SK-N-MC (cell line): ENCODE results near the gene PSMG1.

Experiments
- EZH2 ChIP-seq: fragments of 200-600 bp; sonication (generic); IDR thresholded peaks from one replicate; pipeline ENCODE4 v1.6.1; 2017; ENCODE audit warnings: antibody characterized with exemption
- FOXP2 ChIP-seq: optimal IDR thresholded peaks from 2 replicates; pipeline ENCODE3; 2011; ENCODE audit warnings: mild to moderate bottlenecking, moderate library complexity; ENCODE audit not compliant: insufficient read depth; ENCODE audit errors: extremely low read length, control extremely low read depth
- POLR2AphosphoS5 ChIP-seq: IDR thresholded peaks from 2 replicates; pipeline ENCODE4 v1.6.1; 2012; ENCODE audit warnings: mild to moderate bottlenecking, low read depth, low read length, borderline replicate concordance

DNA sequence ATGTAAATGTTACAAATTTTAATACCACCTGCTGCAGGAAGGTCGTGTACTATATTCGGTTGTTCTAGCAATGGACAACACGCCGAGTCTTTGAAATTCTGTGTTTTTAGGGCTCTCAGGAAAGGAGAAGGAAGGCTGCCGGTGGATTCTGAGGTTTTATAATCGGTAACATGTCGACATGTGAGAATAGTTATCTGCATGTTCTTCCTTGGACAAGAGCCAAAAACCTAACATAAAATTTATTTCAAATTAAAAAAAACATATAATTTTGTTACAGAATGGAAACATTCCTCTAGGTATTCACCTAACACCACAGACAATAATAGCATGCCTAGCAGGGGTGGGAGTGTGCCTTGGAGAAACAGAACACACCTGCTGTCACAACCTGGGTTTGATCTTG, 4.8 kb downstream of the PSMG1 start:
- TF ChIP-seq POLR2AphosphoS5, result no peak
- no peak for TF ChIP-seq EZH2
- TF ChIP-seq FOXP2, result no peak
